NCI-H524 (cell line): ENCODE results near the gene ZNF575.
A peak's percentile ranks its signal among the peaks of the same experiment; 100 is the strongest.
"Not testable (repeated sequence)": the region's sequence is repeated elsewhere in the genome, so short reads cannot be mapped to it uniquely, and the experiment has no call there.

Experiments
- DNase-seq, 2 experiments: peaks; one replicate each; lab custom pipeline; 2025; lab: John Stamatoyannopoulos, UW

The ZNF575 gene

GRCh38 chr19:43510713-43511112 is 22.3 kb upstream of the ZNF575 start:
- no peak for DNase-seq

- no peak for DNase-seq
Measured at GRCh38 chr19:43511324-43511723, 21.7 kb upstream of the ZNF575 start.

- not testable (repeated sequence) for DNase-seq
Measured at GRCh38 chr19:43512399-43512798, 20.6 kb upstream of the ZNF575 start.

- no peak for DNase-seq
Measured at GRCh38 chr19:43518051-43518450, 14.9 kb upstream of the ZNF575 start.

GRCh38 chr19:43519436-43520088 is 13.4 kb upstream of the ZNF575 start:
- peak; percentile 32 to 71 for DNase-seq

GRCh38 chr19:43522929-43523328 is 10.1 kb upstream of the ZNF575 start:
- DNase-seq = no peak

- not testable (repeated sequence) for DNase-seq
Measured at GRCh38 chr19:43523696-43524095, 9.3 kb upstream of the ZNF575 start.

- no peak for DNase-seq
Measured at GRCh38 chr19:43524922-43525835, 7.8 kb upstream of the ZNF575 start.

GRCh38 chr19:43525836-43526771 is 6.9 kb upstream of the ZNF575 start:
- DNase-seq = no peak

- peak in 1 of 2 experiments; percentile 21 for DNase-seq
Measured at GRCh38 chr19:43526884-43527859, 5.8 kb upstream of the ZNF575 start, which contains the start of gene ETHE1. Gene ETHE1, minus strand, starts transcription at chr19:43527201. Its CDS starts 24 bp downstream, at chr19:43527177.

- peak in 1 of 2 experiments; percentile 61 for DNase-seq
Measured at GRCh38 chr19:43527860-43528622, 4.9 kb upstream of the ZNF575 start.

GRCh38 chr19:43532571-43532961 is 422 bp upstream of the ZNF575 start:
- DNase-seq = no peak

- peak; percentile 71 to 74 for DNase-seq
Measured at GRCh38 chr19:43533546-43534304, 737 bp downstream of the ZNF575 start.

- DNase-seq = no peak
Measured at GRCh38 chr19:43534305-43534815, 1.4 kb downstream of the ZNF575 start.

- peak in 1 of 2 experiments; percentile 31 for DNase-seq
Measured at GRCh38 chr19:43534816-43535761, 2.1 kb downstream of the ZNF575 start.

- no peak for DNase-seq
Measured at GRCh38 chr19:43538922-43539321, 5.9 kb downstream of the ZNF575 start.

- DNase-seq = no peak
Measured at GRCh38 chr19:43540381-43540780, 7.4 kb downstream of the ZNF575 start.
